ENCODE measurements around the gene SIPA1L3.
"Not testable (repeated sequence)": the region's sequence is repeated elsewhere in the genome, so short reads cannot be mapped to it uniquely, and the experiment has no call there.

The SIPA1L3 gene

GRCh38 chr19:38043649-38044144 lies 136.7 kb downstream of the SIPA1L3 start:
- no peak for DNase-seq (ENCODE audit: low spot score)

GRCh38 chr19:38044267-38045111 lies 137.5 kb downstream of the SIPA1L3 start:
- no peak for DNase-seq (ENCODE audit: low spot score)

GRCh38 chr19:38045554-38046253 lies 138.7 kb downstream of the SIPA1L3 start:
- DNase-seq (ENCODE audit: low spot score), result no peak

- no peak for DNase-seq (ENCODE audit: low spot score)
Observed at GRCh38 chr19:38046254-38047048, 139.4 kb downstream of the SIPA1L3 start.

- DNase-seq (ENCODE audit: low spot score), result no peak
Observed at GRCh38 chr19:38047049-38047438, 140.0 kb downstream of the SIPA1L3 start.

GRCh38 chr19:38047641-38048040 lies 140.6 kb downstream of the SIPA1L3 start:
- DNase-seq (ENCODE audit: low spot score), result peak; percentile 66

- DNase-seq (ENCODE audit: low spot score), result no peak
Observed at GRCh38 chr19:38049105-38049649, 142.2 kb downstream of the SIPA1L3 start.

GRCh38 chr19:38055010-38055409 lies 148.0 kb downstream of the SIPA1L3 start:
- DNase-seq (ENCODE audit: low spot score), result no peak

- no peak for DNase-seq (ENCODE audit: low spot score)
Observed at GRCh38 chr19:38055655-38056521, 148.9 kb downstream of the SIPA1L3 start.

GRCh38 chr19:38056646-38057045 lies 149.6 kb downstream of the SIPA1L3 start:
- no peak for DNase-seq (ENCODE audit: low spot score)

- no peak for DNase-seq (ENCODE audit: low spot score)
Observed at GRCh38 chr19:38057959-38058690, 151.1 kb downstream of the SIPA1L3 start.

GRCh38 chr19:38059897-38060296 lies 152.9 kb downstream of the SIPA1L3 start:
- DNase-seq (ENCODE audit: low spot score), result no peak

- DNase-seq (ENCODE audit: low spot score), result no peak
Observed at GRCh38 chr19:38060331-38060730, 153.3 kb downstream of the SIPA1L3 start.

GRCh38 chr19:38061294-38061693 lies 154.3 kb downstream of the SIPA1L3 start:
- no peak for DNase-seq (ENCODE audit: low spot score)

- DNase-seq (ENCODE audit: low spot score), result no peak
Observed at GRCh38 chr19:38062959-38063761, 156.2 kb downstream of the SIPA1L3 start.

- no peak for DNase-seq (ENCODE audit: low spot score)
Observed at GRCh38 chr19:38063928-38064327, 156.9 kb downstream of the SIPA1L3 start.

GRCh38 chr19:38064661-38065425 lies 157.8 kb downstream of the SIPA1L3 start:
- no peak for DNase-seq (ENCODE audit: low spot score)

GRCh38 chr19:38065775-38066174 lies 158.8 kb downstream of the SIPA1L3 start:
- DNase-seq (ENCODE audit: low spot score), result not testable (repeated sequence)

GRCh38 chr19:38068826-38069225 lies 161.8 kb downstream of the SIPA1L3 start:
- DNase-seq (ENCODE audit: low spot score), result no peak

Data from ecto neural progenitor cell (in vitro differentiated cells).